B cell (primary cell): Measurements from ENCODE around the gene INO80C. TPM values are rescaled to one million over a fixed set of nuclear protein-coding genes. Genes with fewer than 3 reads are reported as not detected.

Experiments used
- ATAC-seq: fragments of 200-7000 bp; cut with Tn5 transposase; one replicate; pipeline ENCODE4 v1.10.0; 2021; ENCODE audit warnings: low read depth, mild to moderate bottlenecking, moderate number of reproducible peaks, moderate library complexity
- CTCF ChIA-PET: fragments of 350-600 bp; sonication (Branson Sonifier 250); formaldehyde crosslinking; loops from one replicate; lab custom pipeline; 2021; ENCODE audit warnings: antibody characterized with exemption, inconsistent platforms; lab: Charles Lee
- POLR2A ChIA-PET: fragments of 350-600 bp; sonication (Branson Sonifier 250); formaldehyde crosslinking; loops from one replicate; lab custom pipeline; 2021; ENCODE audit warnings: antibody characterized with exemption; lab: Charles Lee
- DNase-seq: peaks from one replicate; pipeline ENCODE4 v3.0.0; 2013
- H2AFZ ChIP-seq: 2 replicates; pipeline ENCODE4 v1.6.1; 2012; ENCODE audit warnings: mild to moderate bottlenecking, low read depth, low read length; ENCODE audit not compliant: insufficient read depth, poor library complexity, severe bottlenecking
- H3K27ac ChIP-seq, 2 donors: 1 replicate in 1 of 2; 2 replicates in 1 of 2; pipeline ENCODE4 v1.5.1; 2012 to 2013; ENCODE audit warnings: low read length in 2 of 2, mild to moderate bottlenecking in 2 of 2, moderate library complexity in 1 of 2
- H3K27me3 ChIP-seq, 4 experiments: fragments of 200-600 bp in 1 of 4; sonication (generic) in 1 of 4; replicated peaks in 1 of 4; 1 replicate in 2 of 4; 2 replicates in 2 of 4; pipeline versions ENCODE4 v1.6.1 to v1.7.0; 2013 to 2016; ENCODE audit warnings: low read length in 3 of 4, mild to moderate bottlenecking in 2 of 4, mixed read lengths in 1 of 4, moderate library complexity in 1 of 4; ENCODE audit not compliant: insufficient read depth in 4 of 4, control insufficient read depth in 3 of 4; ENCODE audit errors: control extremely low read depth in 1 of 4
- H3K36me3 ChIP-seq, 2 experiments: replicated peaks in 1 of 2; 1 replicate in 1 of 2; 2 replicates in 1 of 2; pipeline versions ENCODE4 v1.6.1 to v1.7.1; 2013; ENCODE audit warnings: low read length in 1 of 2; ENCODE audit not compliant: insufficient read depth in 2 of 2, control insufficient read depth in 1 of 2; ENCODE audit errors: control extremely low read depth in 1 of 2, extremely low read depth in 1 of 2
- H3K4me1 ChIP-seq, 2 donors: fragments of 200-600 bp in 1 of 2; sonication (generic) in 1 of 2; 1 replicate in 1 of 2; 2 replicates in 1 of 2; pipeline versions ENCODE4 v1.5.1 to v1.6.1; 2013 to 2017; ENCODE audit warnings: low read length in 2 of 2; ENCODE audit not compliant: control insufficient read depth in 2 of 2, insufficient read depth in 2 of 2
- H3K4me2 ChIP-seq: replicated peaks from 2 replicates; pipeline ENCODE3; 2012; ENCODE audit warnings: mild to moderate bottlenecking, low read depth, low read length; ENCODE audit not compliant: poor library complexity, severe bottlenecking
- H3K4me3 ChIP-seq, 5 experiments: fragments of 200-600 bp in 1 of 5; sonication (generic) in 1 of 5; 1 replicate in 3 of 5; 2 replicates in 2 of 5; pipeline versions ENCODE4 v1.5.1 to v1.7.0; 2011 to 2016; ENCODE audit warnings: low read length in 4 of 5, mild to moderate bottlenecking in 4 of 5, low read depth in 2 of 5, control low read depth in 1 of 5, moderate library complexity in 1 of 5; ENCODE audit not compliant: insufficient read depth in 1 of 5; ENCODE audit errors: control extremely low read depth in 1 of 5, extremely low read depth in 1 of 5
- H3K79me2 ChIP-seq: fragments of 200-600 bp; sonication (generic); one replicate; pipeline ENCODE4 v1.6.0; 2016; ENCODE audit warnings: low read length; ENCODE audit not compliant: control insufficient read depth, insufficient read depth
- H3K9ac ChIP-seq: fragments of 200-600 bp; sonication (generic); 2 replicates; pipeline ENCODE4 v1.6.1; 2017; ENCODE audit warnings: mild to moderate bottlenecking, low read length, moderate library complexity
- H3K9me3 ChIP-seq, 3 donors: one replicate each; pipeline versions ENCODE4 v1.6.1 to v1.7.1; 2013; ENCODE audit warnings: low read length in 2 of 3; ENCODE audit not compliant: control insufficient read depth in 2 of 3, insufficient read depth in 1 of 3; ENCODE audit errors: control extremely low read depth in 1 of 3
- H4K20me1 ChIP-seq: 2 replicates; pipeline ENCODE4 v1.6.0; 2012; ENCODE audit warnings: mild to moderate bottlenecking, low read length; ENCODE audit not compliant: insufficient read depth, control insufficient read depth, poor library complexity, severe bottlenecking
- H3K27ac Mint-ChIP-seq: one replicate; pipeline ENCODE4 v1.8.0; 2021; ENCODE audit warnings: mixed read lengths
- H3K27me3 Mint-ChIP-seq: one replicate; pipeline ENCODE4 v1.8.0; 2021; ENCODE audit warnings: mixed read lengths
- H3K4me1 Mint-ChIP-seq: one replicate; pipeline ENCODE4 v1.8.0; 2021; ENCODE audit warnings: mixed read lengths
- H3K4me3 Mint-ChIP-seq: one replicate; pipeline ENCODE4 v1.8.0; 2021; ENCODE audit warnings: mixed read lengths
- H3K9me3 Mint-ChIP-seq: one replicate; pipeline ENCODE4 v1.8.0; 2022; ENCODE audit warnings: mixed read lengths; ENCODE audit not compliant: insufficient read depth
- EZH2 ChIP-seq: IDR thresholded peaks from 2 replicates; pipeline ENCODE4 v1.6.1; 2012; ENCODE audit warnings: borderline replicate concordance, low read depth, mild to moderate bottlenecking, moderate library complexity, low read length; ENCODE audit not compliant: insufficient read depth, poor library complexity, severe bottlenecking
- WGBS: methylation state at CpG from one replicate; pipeline ENCODE4 v1.1.5; 2013; ENCODE audit warnings: missing lambda C conversion rate; ENCODE audit not compliant: insufficient coverage; 5-methylcytosine and 5-hydroxymethylcytosine counted together
- intact Hi-C: fragments of 100-400 bp; cut with micrococcal nuclease; formaldehyde crosslinking; loops from one replicate; pipeline ENCODE4 v1.10.0; 2022
- polyA plus RNA-seq: library from polyadenylated mRNA; depleted of rRNA; stranded (reverse); fragments of >200 nt; gene quantifications from 2 replicates; pipeline ENCODE4 v1.2.3, GENCODE V29; 2012
- total RNA-seq, 2 donors: library from RNA; stranded (reverse); fragments of 120-200 nt in 1 of 2; gene quantifications; 1 replicate in 1 of 2; 2 replicates in 1 of 2; pipeline versions ENCODE4 v1.2.3 to v1.2.4, GENCODE V29; 2013 to 2022
- TF ChIP-seq, protein P1 (sequence below): fragments of 200-600 bp; IDR thresholded peaks from one replicate; pipeline ENCODE4 v1.8.0; 2022; ENCODE audit warnings: antibody characterized with exemption, mild to moderate bottlenecking

INO80C gene
- total and polyA plus RNA-seq, 2 donors (not counting 1 experiment from before 2014, with no cell fraction given), result 18.2 to 37.9 TPM

DNA sequence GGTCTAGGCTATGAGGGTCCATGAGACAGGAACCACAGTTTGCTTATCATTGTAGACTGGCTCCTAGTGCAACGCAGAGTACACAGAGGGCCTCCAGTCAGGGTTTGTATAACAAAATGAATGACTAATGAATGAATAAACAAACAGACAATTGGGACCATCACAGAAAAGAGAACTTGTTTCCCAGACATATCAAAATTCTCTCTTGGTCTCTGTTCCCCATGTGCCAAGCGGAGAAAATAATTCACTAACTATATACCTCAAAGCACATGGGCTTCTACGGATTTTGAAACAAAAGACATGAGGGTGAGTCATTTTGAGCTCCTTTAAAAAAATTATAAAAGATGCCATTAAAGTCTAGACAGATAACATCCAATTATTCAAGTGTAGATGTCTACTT, 28.0 kb downstream of the INO80C start:
- Mint-ChIP-seq H3K9me3 (no peaks in the 10 kb centered on the region), H3K27me3 (no peaks in the 10 kb centered on the region), H3K27ac (no peak overlapping the region), H3K4me3 (no peak overlapping the region), H3K4me1 (peaks cover 32% of the 10 kb centered on the region)
- Histone ChIP-seq H3K36me3 (peaks cover 2 to 21% of the 10 kb centered on the region in 2 experiments), H3K9ac (no peak overlapping the region), H3K4me2 (no peak overlapping the region), H3K4me1 (peaks cover 13 to 17% of the 10 kb centered on the region in 2 donors), H3K79me2 (no peaks in the 10 kb centered on the region), H3K27me3 (no peaks in the 10 kb centered on the region), H3K27ac (no peak overlapping the region), H3K4me3 (no peak overlapping the region), H3K9me3 (no peaks in the 10 kb centered on the region), H2AFZ (no peak overlapping the region), H4K20me1 (no peaks in the 10 kb centered on the region)
- ATAC-seq (no peak), DNase-seq (no peak)
- intact Hi-C loops, result no loop called here
- POLR2A ChIA-PET, result no interaction called here
- CTCF ChIA-PET, result no interaction called here
- no peak for TF ChIP-seq EZH2
- TF ChIP-seq, protein P1, sequence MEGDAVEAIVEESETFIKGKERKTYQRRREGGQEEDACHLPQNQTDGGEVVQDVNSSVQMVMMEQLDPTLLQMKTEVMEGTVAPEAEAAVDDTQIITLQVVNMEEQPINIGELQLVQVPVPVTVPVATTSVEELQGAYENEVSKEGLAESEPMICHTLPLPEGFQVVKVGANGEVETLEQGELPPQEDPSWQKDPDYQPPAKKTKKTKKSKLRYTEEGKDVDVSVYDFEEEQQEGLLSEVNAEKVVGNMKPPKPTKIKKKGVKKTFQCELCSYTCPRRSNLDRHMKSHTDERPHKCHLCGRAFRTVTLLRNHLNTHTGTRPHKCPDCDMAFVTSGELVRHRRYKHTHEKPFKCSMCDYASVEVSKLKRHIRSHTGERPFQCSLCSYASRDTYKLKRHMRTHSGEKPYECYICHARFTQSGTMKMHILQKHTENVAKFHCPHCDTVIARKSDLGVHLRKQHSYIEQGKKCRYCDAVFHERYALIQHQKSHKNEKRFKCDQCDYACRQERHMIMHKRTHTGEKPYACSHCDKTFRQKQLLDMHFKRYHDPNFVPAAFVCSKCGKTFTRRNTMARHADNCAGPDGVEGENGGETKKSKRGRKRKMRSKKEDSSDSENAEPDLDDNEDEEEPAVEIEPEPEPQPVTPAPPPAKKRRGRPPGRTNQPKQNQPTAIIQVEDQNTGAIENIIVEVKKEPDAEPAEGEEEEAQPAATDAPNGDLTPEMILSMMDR, result no peak
- no CpG with 5 or more reads among the region's 3 CpGs for WGBS

DNA sequence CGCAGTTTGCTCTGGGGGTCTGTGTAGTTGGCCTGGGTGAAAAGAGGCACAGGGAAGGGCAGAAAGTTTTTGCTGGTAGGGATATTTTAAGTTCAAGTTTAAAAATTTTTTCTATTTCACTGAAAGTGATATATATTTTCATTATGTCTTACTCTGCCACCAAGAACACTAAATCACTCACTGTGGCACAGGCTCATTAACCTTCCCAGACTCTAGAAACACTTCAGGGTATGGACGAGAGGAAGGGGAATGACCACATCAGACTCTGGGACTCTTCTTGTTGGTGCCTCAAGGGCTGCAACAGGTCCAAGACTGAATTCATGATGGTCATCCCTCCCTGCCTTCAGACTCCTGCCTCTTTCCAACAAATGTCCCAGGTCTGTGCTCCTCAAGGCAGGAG, 29.0 kb downstream of the INO80C start:
- no peak overlapping the region for H3K4me2 ChIP-seq
- no peak overlapping the region for H3K4me3 ChIP-seq
- no peaks in the 10 kb centered on the region for H3K27me3 ChIP-seq
- H3K4me1 Mint-ChIP-seq, result peaks cover 34% of the 10 kb centered on the region
- H4K20me1 ChIP-seq, result no peaks in the 10 kb centered on the region
- no peak overlapping the region for H2AFZ ChIP-seq
- H3K4me3 Mint-ChIP-seq, result no peak overlapping the region
- WGBS, result 93% methylated on average over 1 of the region's 2 CpGs
- H3K27me3 Mint-ChIP-seq, result no peaks in the 10 kb centered on the region
- TF ChIP-seq, protein P1, result no peak
- TF ChIP-seq EZH2, result no peak
- H3K9me3 Mint-ChIP-seq, result no peaks in the 10 kb centered on the region
- ATAC-seq, result no peak
- H3K4me1 ChIP-seq, result peaks cover 13 to 17% of the 10 kb centered on the region in 2 donors
- ChIA-PET POLR2A (no interaction called here), CTCF (no interaction called here)
- no peaks in the 10 kb centered on the region for H3K9me3 ChIP-seq
- peak overlapping the region; percentile 39 for H3K27ac Mint-ChIP-seq
- no peak overlapping the region for H3K9ac ChIP-seq
- H3K36me3 ChIP-seq, result peaks cover under 1 to 18% of the 10 kb centered on the region in 2 experiments
- intact Hi-C loops, result no loop called here
- H3K27ac ChIP-seq, result no peak overlapping the region
- no peak for DNase-seq
- no peaks in the 10 kb centered on the region for H3K79me2 ChIP-seq
